HUES6 (cell line): ENCODE measurements around the gene DLX3.
"Not testable (repeated sequence)": the region's sequence is repeated elsewhere in the genome, so short reads cannot be mapped to it uniquely, and the experiment has no call there.

Experiments used
- H3K27ac ChIP-seq: 2 replicates; pipeline ENCODE4 v1.7.0; 2013; ENCODE audit warnings: low read depth, mild to moderate bottlenecking, low read length, inconsistent platforms
- H3K27me3 ChIP-seq: 2 replicates; pipeline ENCODE4 v1.6.1; 2013; ENCODE audit warnings: low read length; ENCODE audit not compliant: control insufficient read depth, insufficient read depth
- H3K36me3 ChIP-seq: 2 replicates; pipeline ENCODE4 v1.6.1; 2013; ENCODE audit warnings: low read length; ENCODE audit not compliant: control insufficient read depth, insufficient read depth
- H3K4me1 ChIP-seq: 2 replicates; pipeline ENCODE4 v1.6.1; 2013; ENCODE audit warnings: low read length; ENCODE audit not compliant: control insufficient read depth, insufficient read depth
- H3K4me3 ChIP-seq: 2 replicates; pipeline ENCODE4 v1.5.1; 2013; ENCODE audit warnings: low read depth, low read length
- H3K9ac ChIP-seq: one replicate; pipeline ENCODE4 v1.6.1; 2013; ENCODE audit warnings: mild to moderate bottlenecking, low read length
- H3K9me3 ChIP-seq: 2 replicates; pipeline ENCODE4 v1.6.1; 2013; ENCODE audit warnings: low read depth, low read length; ENCODE audit not compliant: control insufficient read depth, insufficient read depth

Gene DLX3

DNA sequence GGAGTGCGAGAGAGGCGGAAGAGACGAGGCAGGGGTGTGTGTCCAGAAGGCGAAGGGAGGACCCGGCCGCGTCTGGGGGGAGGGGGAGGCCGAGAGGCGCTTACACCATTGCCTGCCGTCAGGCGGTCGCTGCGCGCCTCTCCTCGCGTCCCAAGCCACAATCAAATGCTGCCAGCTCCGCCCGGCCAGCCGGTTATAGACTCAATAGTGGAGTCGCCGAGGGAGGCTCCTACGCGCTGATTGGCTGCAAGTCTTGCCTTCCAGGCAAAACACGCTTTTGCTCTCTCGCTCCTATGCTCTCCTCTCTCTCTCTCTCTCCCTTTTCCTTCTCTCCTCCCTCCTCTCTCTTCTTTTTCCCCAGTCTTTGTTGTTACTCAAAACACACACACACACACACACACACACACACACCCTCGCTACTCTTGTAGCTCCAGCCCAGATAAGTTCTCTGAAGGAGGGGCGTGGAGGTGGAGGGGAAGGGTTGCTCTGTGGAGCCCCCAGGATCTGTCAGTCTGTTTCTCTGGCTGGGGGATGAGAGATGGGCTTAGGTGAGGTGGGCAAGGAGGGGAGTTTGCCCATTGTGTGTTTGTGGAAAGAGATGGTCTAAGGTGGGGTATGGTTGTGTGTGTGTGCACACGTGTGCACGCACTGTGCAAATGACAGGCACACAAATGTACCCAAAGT is at the start of gene DLX3:
Gene DLX3, minus strand, starts transcription at position 170 of the 684 bp plus-strand sequence. CDS start 226 bp downstream, outside the sequence.
- Histone ChIP-seq H3K4me3 (peak within 1 kb of the TSS; percentile 53), H3K36me3 (no peaks in the 10 kb centered on the region), H3K27me3 (peaks cover 88% of the 10 kb centered on the region), H3K9ac (no peak within 1 kb of the TSS), H3K4me1 (peaks cover 30% of the 10 kb centered on the region), H3K9me3 (no peaks in the 10 kb centered on the region), H3K27ac (no peak within 1 kb of the TSS)

DNA sequence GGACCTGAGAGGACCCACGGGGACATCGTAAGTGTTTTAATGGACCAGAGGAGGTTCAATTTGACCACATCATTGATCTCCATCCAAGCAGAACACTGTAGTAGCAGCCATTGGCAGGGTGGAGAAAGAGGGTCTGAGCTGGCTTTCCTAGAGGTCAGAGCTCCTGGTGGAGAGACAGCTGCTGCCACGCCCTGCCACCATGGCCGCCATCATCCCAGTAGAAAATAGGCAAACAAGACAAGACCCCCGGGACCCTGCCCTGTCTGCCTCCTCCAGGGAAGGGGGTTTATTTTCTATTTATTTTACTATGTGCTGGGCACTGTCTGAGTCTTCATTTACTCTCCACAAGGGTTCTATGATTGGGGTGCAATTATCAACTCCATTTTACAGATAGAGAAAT is 49.5 kb upstream of the DLX3 start:
- Histone ChIP-seq H3K4me3 (no peak overlapping the region), H3K9me3 (no peaks in the 10 kb centered on the region), H3K27me3 (no peaks in the 10 kb centered on the region), H3K9ac (no peak overlapping the region), H3K4me1 (peaks cover 9% of the 10 kb centered on the region), H3K36me3 (no peaks in the 10 kb centered on the region), H3K27ac (no peak overlapping the region)

GRCh38 chr17:50043290-50044148 is 48.5 kb upstream of the DLX3 start:
- H3K36me3 ChIP-seq: no peaks in the 10 kb centered on the region
- H3K4me3 ChIP-seq: no peak overlapping the region
- H3K9me3 ChIP-seq: no peaks in the 10 kb centered on the region
- no peak overlapping the region for H3K9ac ChIP-seq
- peaks cover 9% of the 10 kb centered on the region for H3K4me1 ChIP-seq
- H3K27ac ChIP-seq: no peak overlapping the region
- no peaks in the 10 kb centered on the region for H3K27me3 ChIP-seq

- Histone ChIP-seq H3K36me3 (no peaks in the 10 kb centered on the region), H3K27ac (no peak overlapping the region), H3K9me3 (no peaks in the 10 kb centered on the region), H3K27me3 (no peaks in the 10 kb centered on the region), H3K4me1 (peaks cover 2% of the 10 kb centered on the region), H3K4me3 (no peak overlapping the region), H3K9ac (no peak overlapping the region)
Observed at GRCh38 chr17:50042211-50042610, 47.2 kb upstream of the DLX3 start.

- H3K4me3 ChIP-seq, H3K9me3 ChIP-seq, H3K9ac ChIP-seq, H3K27me3 ChIP-seq, H3K27ac ChIP-seq, H3K36me3 ChIP-seq: not testable (repeated sequence)
- peaks cover 11% of the 10 kb centered on the region; the same call in 1 of the 2 replicates for H3K4me1 ChIP-seq
Observed at GRCh38 chr17:50040496-50040895, 45.5 kb upstream of the DLX3 start.

GRCh38 chr17:50039058-50039457 is 44.0 kb upstream of the DLX3 start:
- Histone ChIP-seq H3K4me1 (peaks cover 16% of the 10 kb centered on the region), H3K36me3 (no peaks in the 10 kb centered on the region), H3K27ac (no peak overlapping the region), H3K4me3 (no peak overlapping the region), H3K9me3 (no peaks in the 10 kb centered on the region), H3K27me3 (no peaks in the 10 kb centered on the region), H3K9ac (no peak overlapping the region)

DNA sequence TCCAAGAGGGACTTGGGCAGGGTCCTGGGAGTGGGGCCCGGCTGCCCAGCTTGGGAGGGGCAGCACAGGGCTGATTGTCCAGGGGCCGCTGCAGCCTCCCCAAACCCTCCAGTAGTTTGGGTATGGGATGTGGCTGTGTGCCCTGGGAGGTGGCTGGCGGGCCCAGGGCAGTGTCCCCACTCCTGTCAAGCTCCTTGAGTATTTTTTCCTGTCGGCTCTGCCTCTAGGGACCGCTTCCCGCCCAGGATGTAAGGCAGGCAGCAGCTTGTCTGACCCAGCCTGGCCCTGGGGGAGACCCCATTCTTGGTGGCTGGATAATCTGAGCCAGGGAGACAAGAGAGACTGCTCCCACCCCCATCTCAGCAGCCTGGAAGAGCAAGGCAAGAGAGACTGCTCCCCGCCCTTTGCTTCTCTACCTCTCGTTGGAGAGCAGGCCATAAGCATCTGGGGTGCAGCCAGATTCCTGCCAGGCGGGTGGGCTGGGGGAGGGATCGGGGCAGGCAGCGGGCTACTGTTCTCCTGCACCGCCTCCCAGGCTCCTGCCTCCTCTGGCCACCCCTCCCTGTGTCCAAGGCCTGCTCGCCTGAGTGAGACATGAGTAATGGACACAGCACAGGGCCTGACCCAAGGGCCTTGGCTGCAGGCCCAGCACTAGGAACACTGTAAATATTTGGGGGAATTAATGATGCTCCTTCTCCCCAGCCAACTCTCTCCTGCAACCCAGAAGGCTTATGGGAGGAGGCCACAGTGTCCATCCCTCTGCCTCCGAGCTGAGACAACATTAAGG is 42.5 kb upstream of the DLX3 start:
- peaks cover 16% of the 10 kb centered on the region for H3K4me1 ChIP-seq
- no peaks in the 10 kb centered on the region for H3K27me3 ChIP-seq
- no peaks in the 10 kb centered on the region for H3K9me3 ChIP-seq
- no peak overlapping the region for H3K27ac ChIP-seq
- no peaks in the 10 kb centered on the region for H3K36me3 ChIP-seq
- H3K9ac ChIP-seq: no peak overlapping the region
- no peak overlapping the region for H3K4me3 ChIP-seq

GRCh38 chr17:50036455-50037261 is 41.6 kb upstream of the DLX3 start:
- peaks cover 16% of the 10 kb centered on the region for H3K4me1 ChIP-seq
- H3K4me3 ChIP-seq: no peak overlapping the region
- no peaks in the 10 kb centered on the region for H3K9me3 ChIP-seq
- H3K27me3 ChIP-seq: no peaks in the 10 kb centered on the region
- H3K36me3 ChIP-seq: no peaks in the 10 kb centered on the region
- no peak overlapping the region for H3K27ac ChIP-seq
- no peak overlapping the region for H3K9ac ChIP-seq

- no peak overlapping the region for H3K27ac ChIP-seq
- peaks cover 16% of the 10 kb centered on the region for H3K4me1 ChIP-seq
- no peak overlapping the region for H3K9ac ChIP-seq
- H3K4me3 ChIP-seq: no peak overlapping the region
- H3K9me3 ChIP-seq: no peaks in the 10 kb centered on the region
- no peaks in the 10 kb centered on the region for H3K36me3 ChIP-seq
- no peaks in the 10 kb centered on the region for H3K27me3 ChIP-seq
Observed at GRCh38 chr17:50035945-50036344, 40.9 kb upstream of the DLX3 start.

DNA sequence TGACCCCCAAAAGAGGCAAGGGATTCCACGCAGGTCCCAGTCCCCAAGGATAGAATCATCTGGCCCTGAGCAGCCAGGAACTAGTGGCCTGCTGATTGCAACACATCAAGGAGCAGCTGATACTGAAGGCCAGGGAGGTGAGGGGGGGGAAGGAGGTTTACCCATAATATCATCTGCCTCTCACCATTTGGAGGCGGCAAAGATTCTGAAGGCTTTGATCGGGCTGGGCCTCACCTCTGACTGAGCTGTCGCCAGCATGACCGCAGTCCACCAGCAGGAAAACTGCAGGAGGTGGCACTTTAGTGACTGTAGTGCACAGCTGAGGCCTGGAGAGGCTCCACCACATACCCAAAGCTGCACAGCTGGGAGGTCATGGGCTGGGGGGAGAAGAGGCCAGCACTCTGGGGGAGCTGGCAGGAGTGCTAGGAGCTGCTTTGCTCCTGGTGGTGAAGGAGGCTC is 40.4 kb upstream of the DLX3 start:
- Histone ChIP-seq H3K9ac (no peak overlapping the region), H3K27me3 (no peaks in the 10 kb centered on the region), H3K4me1 (peaks cover 16% of the 10 kb centered on the region), H3K27ac (no peak overlapping the region), H3K36me3 (no peaks in the 10 kb centered on the region), H3K9me3 (no peaks in the 10 kb centered on the region), H3K4me3 (no peak overlapping the region)
